Activated CD4-positive, alpha-beta T cell treated with anti-CD3 and anti-CD28 coated beads, Interleukin-2, Interleukin-6, amounts not matched to agents 100 ng/mL and 50 ng/mL, durations not matched to agents 16 hours and 8 hours (primary cell): ENCODE data around the gene BAZ1A.

ENCODE experiments used
- DNase-seq: peaks from one replicate; pipeline ENCODE4 v3.0.0-alpha.2; 2020

Gene BAZ1A

DNA sequence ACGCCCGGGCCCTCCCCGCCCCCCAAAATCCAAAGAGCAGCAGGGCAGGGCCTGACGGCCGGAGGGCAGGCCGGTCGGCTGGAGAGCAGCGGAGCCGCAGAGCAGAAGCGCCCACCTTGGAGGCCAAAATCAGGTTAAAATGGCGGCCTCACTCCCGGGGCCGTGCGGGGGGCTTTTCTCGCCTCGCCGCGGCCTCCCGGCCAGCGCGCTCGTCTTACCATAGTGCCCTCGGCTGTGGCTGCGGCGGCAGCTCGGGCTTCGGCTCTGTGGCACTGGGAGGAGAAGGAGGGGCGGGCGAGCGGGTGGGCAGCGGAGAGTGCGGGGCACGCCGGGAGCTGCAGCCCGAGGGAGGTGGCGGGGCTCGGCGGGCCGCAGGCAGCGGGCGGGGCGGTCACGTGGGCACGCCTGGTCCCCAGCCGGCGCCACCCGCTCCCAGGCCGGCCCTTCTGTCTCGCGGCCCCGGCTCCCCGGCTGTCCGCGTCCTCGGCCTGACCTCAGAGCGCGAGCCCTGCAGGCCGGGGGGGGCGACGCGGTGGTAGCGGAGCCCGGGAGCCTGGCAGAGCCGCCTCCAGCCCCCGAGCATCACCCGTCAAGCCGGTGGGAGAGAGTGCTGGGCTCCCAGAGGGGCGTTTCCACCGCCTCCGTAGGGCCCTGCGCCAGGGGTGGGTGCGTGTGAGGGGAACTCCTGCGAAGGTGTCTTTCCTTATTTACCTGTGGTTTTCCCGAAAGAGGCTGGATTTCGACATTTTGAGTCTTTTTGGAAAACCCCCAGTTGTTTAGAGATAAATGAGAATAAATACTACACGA, 160.6 kb downstream of the BAZ1A start, which contains the start of gene CFL2:
Gene CFL2, minus strand, starts transcription at position 274 of the 807 bp plus-strand sequence. Its CDS starts 53 bp downstream, at position 221.
- peak; percentile 81 for DNase-seq

DNA sequence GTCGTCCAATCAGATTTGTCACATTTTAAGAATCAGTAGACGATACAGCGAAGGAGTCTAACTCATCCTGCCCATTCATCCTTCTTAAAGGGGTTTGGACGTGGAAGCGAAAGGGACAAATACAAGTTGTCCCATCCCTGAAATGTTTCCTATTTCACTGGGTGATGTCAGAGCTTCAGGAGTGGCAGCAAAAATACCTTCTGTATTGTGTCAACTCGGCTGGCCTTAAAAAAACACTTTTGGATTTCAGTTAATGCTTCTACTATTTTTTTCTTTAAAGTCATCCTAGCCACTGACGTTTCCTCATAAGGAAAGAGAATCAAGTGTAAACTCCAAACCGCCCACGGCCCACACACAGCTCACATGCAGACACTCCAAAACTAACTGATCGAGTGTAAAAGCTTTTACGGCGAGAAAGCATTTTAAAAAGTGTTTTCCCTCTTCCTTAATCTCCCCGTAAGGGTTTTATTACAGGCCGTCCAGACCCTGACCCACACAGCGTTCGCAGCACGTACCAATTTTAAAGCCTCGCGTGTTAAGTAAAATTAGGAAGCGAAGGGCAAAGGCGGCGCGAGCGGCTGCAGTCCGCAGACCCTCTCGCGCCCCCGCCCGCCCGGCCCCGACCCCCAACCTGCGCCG, 161.4 kb downstream of the BAZ1A start:
- peak; percentile 21 for DNase-seq

DNA sequence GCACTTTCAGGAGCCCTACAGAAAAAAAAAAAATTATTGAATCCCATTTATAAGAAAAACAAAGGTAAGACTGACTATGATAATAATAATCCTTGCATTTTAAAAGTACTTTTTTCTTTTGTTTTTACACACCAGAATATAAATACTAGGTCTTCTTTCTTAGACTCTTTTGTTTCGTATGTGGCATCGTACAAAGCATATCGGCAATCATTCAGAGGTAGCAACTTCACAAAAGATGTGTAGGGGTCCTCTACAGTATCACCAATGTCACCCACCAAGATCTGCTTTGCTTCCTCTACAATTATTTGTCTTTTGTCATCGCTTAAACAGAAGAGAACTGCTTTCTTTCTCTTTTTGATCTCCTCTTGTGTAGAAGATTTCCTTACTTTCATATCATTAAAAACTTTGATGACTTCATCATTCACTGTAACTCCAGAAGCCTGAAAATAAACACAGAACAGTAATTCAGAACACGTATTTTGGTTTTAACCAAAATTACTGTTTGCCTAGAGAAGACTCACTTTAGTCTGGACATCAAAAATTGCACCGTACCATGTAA, 162.0 kb downstream of the BAZ1A start:
- no peak for DNase-seq

DNA sequence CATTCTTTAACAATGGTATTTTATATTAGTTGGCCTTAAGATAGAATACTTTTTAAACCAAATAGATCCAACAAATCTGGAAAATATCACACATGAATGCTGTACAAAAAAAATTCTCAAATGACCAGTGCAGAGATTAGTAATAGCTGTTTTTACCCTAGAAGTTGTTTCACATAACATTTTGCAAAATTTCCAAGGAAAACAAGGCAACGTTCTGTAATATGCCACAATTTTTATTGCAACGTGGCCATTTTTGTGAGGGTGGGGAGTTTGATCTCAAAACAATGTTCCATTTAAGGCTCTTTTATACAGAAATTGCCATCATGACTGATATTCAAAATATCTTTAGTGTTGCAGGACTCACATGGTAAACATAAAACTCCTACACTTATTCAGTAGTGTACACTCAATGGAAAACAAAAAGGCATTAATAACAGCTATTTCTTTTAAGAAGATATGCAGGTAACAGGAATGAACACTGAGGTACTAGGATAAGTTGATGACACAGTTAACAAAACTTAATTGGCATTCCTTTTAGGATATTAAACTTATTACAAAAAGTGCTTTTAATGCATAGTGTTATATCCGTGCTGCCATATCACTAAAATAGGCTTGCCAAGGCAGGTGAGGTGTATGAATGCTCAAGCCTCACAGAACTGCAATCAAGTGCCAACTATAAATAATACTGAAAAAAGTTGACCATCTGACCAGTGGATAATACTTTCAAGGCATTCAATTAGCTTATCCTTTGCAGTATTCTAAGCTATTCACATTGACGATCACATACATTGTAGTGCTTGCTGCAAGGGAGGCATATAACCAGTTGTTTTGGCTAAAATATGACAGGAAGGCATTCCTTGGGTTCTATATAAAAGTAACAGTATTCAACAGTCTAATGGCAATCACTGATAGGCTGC, 163.1 kb downstream of the BAZ1A start:
- DNase-seq, result no peak

DNA sequence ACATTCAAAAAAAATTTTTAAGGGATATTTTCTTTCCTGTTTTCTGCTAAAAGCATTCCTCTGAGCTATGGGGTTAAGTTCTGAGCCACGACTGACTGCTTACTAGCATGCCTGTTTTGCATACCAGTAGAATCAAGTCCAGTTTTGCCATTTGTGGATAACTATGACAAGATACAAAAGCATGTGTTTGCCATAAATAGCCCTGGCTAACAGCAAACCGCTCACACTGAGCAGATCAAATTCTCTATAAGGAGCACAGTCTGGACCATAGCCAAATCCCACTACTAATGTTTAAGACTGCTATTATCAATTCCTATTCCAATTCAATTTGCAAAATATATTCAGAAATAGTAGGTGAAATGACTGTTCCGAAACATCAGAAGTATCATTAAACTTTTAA, 164.0 kb downstream of the BAZ1A start:
- no peak for DNase-seq

DNA sequence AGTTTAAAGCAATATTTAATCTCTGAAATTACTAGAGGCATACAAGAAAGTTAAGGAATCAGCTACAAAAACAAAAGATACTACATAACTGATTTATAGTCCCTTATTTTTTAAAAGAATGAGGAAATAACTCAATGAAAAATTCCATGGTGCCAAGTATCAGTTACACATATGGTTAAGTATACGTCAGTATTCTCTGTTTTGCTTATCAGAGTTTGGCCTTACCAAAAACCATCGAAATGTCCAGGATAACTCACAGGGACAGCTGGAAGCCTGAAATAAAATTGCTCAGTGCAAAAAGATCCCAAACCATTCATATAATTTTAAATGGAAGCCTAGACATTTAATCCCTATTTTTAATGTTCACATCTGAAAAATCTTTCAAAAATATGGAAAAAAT, 164.4 kb downstream of the BAZ1A start:
- no peak for DNase-seq

DNA sequence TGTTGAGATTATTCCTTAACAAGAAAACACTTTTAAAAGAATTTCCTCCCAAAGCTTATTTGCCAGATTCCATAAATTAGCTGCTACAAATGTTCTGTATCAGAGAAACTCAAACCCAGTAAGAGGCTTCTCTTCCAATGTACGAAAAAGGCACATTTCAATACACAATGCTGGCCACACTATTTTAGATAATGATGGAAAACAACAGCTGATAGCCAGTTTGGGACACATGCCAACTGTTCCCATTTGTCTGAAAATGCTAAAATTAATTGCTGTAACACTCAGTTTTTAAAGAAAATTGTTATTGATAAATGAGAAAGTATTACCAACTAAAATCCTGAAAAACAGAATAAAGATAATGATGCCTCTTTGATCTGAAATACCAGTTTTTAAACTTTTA, 165.2 kb downstream of the BAZ1A start:
- no peak for DNase-seq

DNA sequence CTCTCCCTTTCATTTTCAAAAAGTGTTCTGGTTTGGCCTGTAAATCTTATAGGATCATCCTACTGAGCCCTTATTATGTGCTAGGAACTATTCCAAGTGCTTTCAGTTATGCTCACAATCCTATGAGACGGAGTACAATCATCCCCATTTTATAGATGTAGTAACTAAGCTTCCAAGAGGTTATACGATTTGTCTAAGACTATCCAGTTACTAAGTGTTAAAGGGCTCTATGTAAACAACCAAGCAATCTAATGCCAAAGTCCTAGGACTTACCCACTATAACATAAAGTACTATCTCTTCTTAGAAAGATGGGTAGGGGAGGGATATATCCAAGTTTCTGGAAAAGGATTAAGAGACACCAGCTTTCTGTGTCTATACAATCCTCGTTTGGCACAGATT, 167.4 kb downstream of the BAZ1A start:
- DNase-seq, result no peak
